ENCODE results near the gene ZNFX1. TPM values are rescaled to one million over a fixed set of nuclear protein-coding genes. Genes with fewer than 3 reads are reported as not detected.
"Not testable (repeated sequence)": the region's sequence is repeated elsewhere in the genome, so short reads cannot be mapped to it uniquely, and the experiment has no call there.

Gene ZNFX1
- total RNA-seq, 1 donor: 61.5 TPM

GRCh38 chr20:49316704-49317103 lies 38.8 kb upstream of the ZNFX1 start:
- H4K20me1 ChIP-seq (ENCODE audit: insufficient read depth, low read length): no peaks in the 10 kb centered on the region
- no peak for DNase-seq (ENCODE audit: insufficient read length, low spot score, missing footprints)
- H3K27me3 ChIP-seq (ENCODE audit: insufficient read depth, low read length): peaks cover 72% of the 10 kb centered on the region
- no peaks in the 10 kb centered on the region for H3K36me3 ChIP-seq (ENCODE audit: insufficient read depth, low read length)
- no peak overlapping the region for H3K27ac ChIP-seq (ENCODE audit: low read depth, low read length)
- no peaks in the 10 kb centered on the region for H3K9me3 ChIP-seq (ENCODE audit: low read depth, low read length)
- no peaks in the 10 kb centered on the region for H3K4me1 ChIP-seq (ENCODE audit: insufficient read depth, low read length)
- H3K4me3 ChIP-seq (ENCODE audit: insufficient read depth, low read length): no peak overlapping the region
- H2AFZ ChIP-seq (ENCODE audit: low read length): no peak overlapping the region
- TF ChIP-seq CTCF (IDR thresholded peaks at IDR 0.05; ENCODE audit: extremely low read depth, low read depth, low read length): no peak
- no peak overlapping the region for H3K4me2 ChIP-seq (ENCODE audit: insufficient read depth, low read length)
- no peaks in the 10 kb centered on the region for H3K79me2 ChIP-seq (ENCODE audit: insufficient read depth, low read length)

GRCh38 chr20:49315580-49315979 lies 37.7 kb upstream of the ZNFX1 start:
- H2AFZ ChIP-seq (ENCODE audit: low read length): no peak overlapping the region
- H4K20me1 ChIP-seq (ENCODE audit: insufficient read depth, low read length): no peaks in the 10 kb centered on the region
- H3K9me3 ChIP-seq (ENCODE audit: low read depth, low read length): no peaks in the 10 kb centered on the region
- H3K27me3 ChIP-seq (ENCODE audit: insufficient read depth, low read length): peaks cover 62% of the 10 kb centered on the region
- H3K27ac ChIP-seq (ENCODE audit: low read depth, low read length): no peak overlapping the region
- H3K79me2 ChIP-seq (ENCODE audit: insufficient read depth, low read length): no peaks in the 10 kb centered on the region
- no peak for TF ChIP-seq CTCF (IDR thresholded peaks at IDR 0.05; ENCODE audit: extremely low read depth, low read depth, low read length)
- H3K36me3 ChIP-seq (ENCODE audit: insufficient read depth, low read length): no peaks in the 10 kb centered on the region
- DNase-seq (ENCODE audit: insufficient read length, low spot score, missing footprints): no peak
- H3K4me2 ChIP-seq (ENCODE audit: insufficient read depth, low read length): no peak overlapping the region
- no peak overlapping the region for H3K4me3 ChIP-seq (ENCODE audit: insufficient read depth, low read length)
- H3K4me1 ChIP-seq (ENCODE audit: insufficient read depth, low read length): no peaks in the 10 kb centered on the region

- not testable (repeated sequence) for H2AFZ ChIP-seq (ENCODE audit: low read length); H4K20me1 ChIP-seq (ENCODE audit: insufficient read depth, low read length); H3K9me3 ChIP-seq (ENCODE audit: low read depth, low read length); H3K27ac ChIP-seq (ENCODE audit: low read depth, low read length); H3K4me1 ChIP-seq (ENCODE audit: insufficient read depth, low read length); H3K79me2 ChIP-seq (ENCODE audit: insufficient read depth, low read length); H3K4me3 ChIP-seq (ENCODE audit: insufficient read depth, low read length); H3K36me3 ChIP-seq (ENCODE audit: insufficient read depth, low read length); H3K4me2 ChIP-seq (ENCODE audit: insufficient read depth, low read length); DNase-seq (ENCODE audit: insufficient read length, low spot score, missing footprints)
- H3K27me3 ChIP-seq (ENCODE audit: insufficient read depth, low read length): peaks cover 47% of the 10 kb centered on the region
These were observed 36.2 kb upstream of the ZNFX1 start for GRCh38 chr20:49314052-49314451.

- no peaks in the 10 kb centered on the region for H3K79me2 ChIP-seq (ENCODE audit: insufficient read depth, low read length)
- H3K4me3 ChIP-seq (ENCODE audit: insufficient read depth, low read length): no peak overlapping the region
- no peak for DNase-seq (ENCODE audit: insufficient read length, low spot score, missing footprints)
- no peak overlapping the region for H3K27ac ChIP-seq (ENCODE audit: low read depth, low read length)
- H4K20me1 ChIP-seq (ENCODE audit: insufficient read depth, low read length): no peaks in the 10 kb centered on the region
- H3K9me3 ChIP-seq (ENCODE audit: low read depth, low read length): no peaks in the 10 kb centered on the region
- no peak overlapping the region for H2AFZ ChIP-seq (ENCODE audit: low read length)
- no peaks in the 10 kb centered on the region for H3K36me3 ChIP-seq (ENCODE audit: insufficient read depth, low read length)
- no peaks in the 10 kb centered on the region for H3K4me1 ChIP-seq (ENCODE audit: insufficient read depth, low read length)
- no peak for TF ChIP-seq CTCF (IDR thresholded peaks at IDR 0.05; ENCODE audit: extremely low read depth, low read depth, low read length)
- no peak overlapping the region for H3K4me2 ChIP-seq (ENCODE audit: insufficient read depth, low read length)
- peaks cover 39% of the 10 kb centered on the region for H3K27me3 ChIP-seq (ENCODE audit: insufficient read depth, low read length)
These were observed 35.4 kb upstream of the ZNFX1 start for GRCh38 chr20:49313283-49313682.
